IPS DF 4.7 (cell line): Measurements from ENCODE around the gene ZNF200.
"Not testable (repeated sequence)": the region's sequence is repeated elsewhere in the genome, so short reads cannot be mapped to it uniquely, and the experiment has no call there.

Experiments used
- DNase-seq: peaks from one replicate; pipeline ENCODE4 v3.0.0-alpha.2; 2013; ENCODE audit warnings: low spot score; ENCODE audit errors: extremely low read depth

The ZNF200 gene

DNA sequence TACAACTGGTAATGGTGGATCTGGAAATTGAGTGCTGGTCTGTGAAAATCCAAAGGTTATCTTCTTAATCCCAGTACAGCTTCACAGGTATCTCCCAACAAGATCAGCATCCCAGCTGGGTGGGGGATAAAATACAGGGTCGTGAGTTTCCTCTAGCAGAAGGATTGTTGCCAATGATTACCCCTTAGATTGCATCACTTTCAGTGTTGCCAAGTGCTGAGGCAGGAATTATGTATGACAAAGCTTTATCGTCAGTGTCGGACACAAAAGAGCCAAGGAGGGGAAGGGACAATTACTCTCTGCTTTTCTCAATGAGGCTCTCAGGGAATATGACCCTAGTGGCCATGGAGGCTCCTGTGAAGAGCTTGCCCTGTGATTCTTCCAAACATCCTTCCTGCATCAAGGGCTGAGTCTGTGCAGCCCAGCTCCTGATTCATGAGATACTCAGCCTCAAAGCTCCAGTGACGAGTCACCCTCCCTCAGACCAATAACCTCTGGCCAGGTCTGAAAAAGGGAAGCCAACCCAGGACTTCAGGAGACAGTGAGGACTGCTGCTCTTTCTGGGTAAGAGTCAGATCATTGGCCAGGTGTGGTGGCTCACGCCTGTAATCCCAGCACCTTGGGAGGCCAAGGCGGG, 31.9 kb downstream of the ZNF200 start:
- no peak for DNase-seq

DNA sequence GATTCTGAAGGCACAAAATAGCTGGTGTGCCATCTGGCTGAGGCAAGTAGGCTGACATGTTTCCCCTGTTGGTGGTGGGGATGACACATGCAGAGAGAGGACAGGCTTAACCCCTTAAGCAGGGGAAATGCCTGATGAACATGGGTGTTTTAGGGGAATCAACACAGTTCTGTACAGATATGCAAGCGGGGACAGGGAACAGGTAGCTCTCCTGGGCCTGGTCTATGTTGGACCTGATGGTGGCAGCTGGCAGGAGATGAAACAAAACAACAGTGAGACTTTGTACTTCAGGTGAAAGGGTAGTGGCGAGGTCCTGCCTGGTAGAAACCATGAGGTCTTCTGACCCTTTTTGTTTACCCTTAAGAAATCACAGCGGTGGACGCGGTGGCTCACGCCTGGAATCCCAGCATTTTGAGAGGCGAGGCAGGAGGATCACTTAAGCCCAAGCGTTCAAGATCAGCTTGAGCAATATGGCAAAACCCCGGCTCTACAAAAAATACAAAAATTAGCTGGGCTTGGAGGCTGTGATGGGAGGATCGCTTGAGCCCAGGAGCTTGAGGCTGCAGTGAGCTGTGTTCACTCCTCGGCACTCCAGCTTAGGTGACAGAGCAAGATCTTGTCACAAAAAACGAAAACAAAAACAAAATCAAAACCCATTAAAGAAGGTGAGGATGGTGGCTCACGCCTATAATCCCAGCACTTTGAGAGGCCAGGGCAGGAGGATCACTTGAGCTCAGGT, 36.5 kb downstream of the ZNF200 start:
- DNase-seq, result no peak

DNA sequence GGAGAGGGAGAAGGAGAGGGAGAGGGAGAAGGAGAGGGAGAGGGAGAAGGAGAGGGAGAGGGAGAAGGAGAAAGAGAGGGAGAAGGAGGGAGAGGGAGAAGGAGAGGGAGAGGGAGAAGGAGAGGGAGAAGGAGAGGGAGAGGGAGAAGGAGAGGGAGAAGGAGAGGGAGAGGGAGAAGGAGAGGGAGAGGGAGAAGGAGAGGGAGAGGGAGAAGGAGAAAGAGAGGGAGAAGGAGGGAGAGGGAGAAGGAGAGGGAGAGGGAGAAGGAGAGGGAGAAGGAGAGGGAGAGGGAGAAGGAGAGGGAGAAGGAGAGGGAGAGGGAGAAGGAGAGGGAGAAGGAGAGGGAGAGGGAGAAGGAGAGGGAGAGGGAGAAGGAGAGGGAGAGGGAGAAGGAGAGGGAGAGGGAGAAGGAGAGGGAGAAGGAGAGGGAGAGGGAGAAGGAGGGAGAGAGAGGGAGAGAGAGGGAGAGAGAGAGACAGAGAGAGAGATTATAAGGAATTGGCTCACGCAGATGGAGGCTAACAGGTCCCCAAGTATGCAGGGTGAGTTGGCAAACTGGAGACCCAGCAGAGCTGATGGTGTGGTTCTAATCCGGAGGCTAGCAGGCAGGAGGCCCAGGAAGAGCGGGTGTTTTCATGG, 37.1 kb downstream of the ZNF200 start:
- DNase-seq, result not testable (repeated sequence)

- no peak for DNase-seq
Measured at GRCh38 chr16:3195975-3196374, 39.0 kb downstream of the ZNF200 start.

DNA sequence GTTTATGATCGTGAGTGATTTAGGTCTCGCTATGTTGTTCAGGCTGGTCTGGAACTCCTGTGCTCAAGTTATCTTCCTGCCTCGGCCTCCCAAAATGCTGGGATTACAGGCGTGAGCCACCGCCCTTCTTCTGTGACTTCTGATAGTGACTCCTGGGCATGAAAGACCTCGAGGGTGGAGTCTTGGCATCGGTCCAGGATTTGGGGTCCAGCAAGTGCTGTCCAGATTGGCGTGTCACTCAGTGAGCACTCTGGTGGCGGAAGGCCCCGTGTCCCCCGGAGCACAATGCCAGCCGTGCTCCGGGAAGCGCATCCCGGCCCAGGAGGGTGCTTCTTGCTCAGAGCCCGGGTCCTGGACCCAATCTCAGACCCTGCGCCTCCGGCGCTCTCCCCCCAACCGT, 40.2 kb downstream of the ZNF200 start:
- no peak for DNase-seq

GRCh38 chr16:3193221-3194212, 41.4 kb downstream of the ZNF200 start:
- DNase-seq, result no peak

GRCh38 chr16:3192476-3193019, 42.4 kb downstream of the ZNF200 start:
- no peak for DNase-seq

GRCh38 chr16:3190949-3191353, 44.0 kb downstream of the ZNF200 start:
- DNase-seq, result no peak

GRCh38 chr16:3189869-3190268, 45.1 kb downstream of the ZNF200 start:
- DNase-seq, result no peak

GRCh38 chr16:3188925-3189825, 45.8 kb downstream of the ZNF200 start:
- DNase-seq, result no peak

GRCh38 chr16:3188675-3188924, 46.4 kb downstream of the ZNF200 start:
- no peak for DNase-seq

DNA sequence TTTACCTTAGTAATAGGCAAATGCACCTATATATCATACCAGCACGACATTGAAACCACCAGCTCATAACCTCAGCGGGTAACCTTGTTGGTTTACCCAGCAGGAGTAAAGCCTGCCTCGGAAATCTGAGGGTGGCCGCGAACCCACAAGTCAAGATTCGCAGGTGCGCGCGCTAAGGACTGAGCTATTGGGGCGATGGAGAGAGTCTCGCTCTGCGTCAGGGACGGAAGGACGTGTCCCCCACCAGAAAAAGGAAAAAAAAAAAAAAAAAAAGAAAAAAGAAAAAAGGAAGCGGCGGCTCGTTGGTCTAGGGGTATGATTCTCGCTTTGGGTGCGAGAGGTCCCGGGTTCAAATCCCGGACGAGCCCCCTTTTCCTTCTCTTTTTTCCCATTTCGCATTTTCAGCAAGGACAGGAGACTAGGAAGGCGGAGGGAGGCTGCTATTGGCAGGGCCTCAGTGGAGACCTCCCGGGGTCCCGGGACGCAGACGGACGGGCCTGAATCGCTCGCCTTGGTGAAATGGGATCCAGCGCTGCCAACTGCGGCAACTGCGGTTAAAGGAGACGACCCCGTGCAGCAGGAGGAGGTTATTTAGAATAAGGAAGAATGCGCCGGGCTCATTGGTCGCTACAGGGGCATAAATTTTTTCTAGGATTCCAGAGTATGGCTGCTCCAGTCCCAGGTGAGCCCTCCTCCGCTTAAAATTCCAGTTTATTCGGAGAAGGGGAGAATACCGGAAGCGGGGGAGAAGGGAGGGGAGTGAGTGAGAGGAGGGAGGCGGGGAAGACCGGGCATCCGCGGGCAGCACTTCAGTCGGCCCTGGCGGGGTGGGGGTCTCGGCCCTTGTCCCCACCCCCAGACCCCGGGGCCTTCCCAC, 46.9 kb downstream of the ZNF200 start, which contains the start of gene OR1F1:
Gene OR1F1, plus strand, starts transcription at position 407 of the 877 bp plus-strand sequence.
- DNase-seq, result no peak

GRCh38 chr16:3186946-3187690, 47.8 kb downstream of the ZNF200 start:
- no peak for DNase-seq

DNA sequence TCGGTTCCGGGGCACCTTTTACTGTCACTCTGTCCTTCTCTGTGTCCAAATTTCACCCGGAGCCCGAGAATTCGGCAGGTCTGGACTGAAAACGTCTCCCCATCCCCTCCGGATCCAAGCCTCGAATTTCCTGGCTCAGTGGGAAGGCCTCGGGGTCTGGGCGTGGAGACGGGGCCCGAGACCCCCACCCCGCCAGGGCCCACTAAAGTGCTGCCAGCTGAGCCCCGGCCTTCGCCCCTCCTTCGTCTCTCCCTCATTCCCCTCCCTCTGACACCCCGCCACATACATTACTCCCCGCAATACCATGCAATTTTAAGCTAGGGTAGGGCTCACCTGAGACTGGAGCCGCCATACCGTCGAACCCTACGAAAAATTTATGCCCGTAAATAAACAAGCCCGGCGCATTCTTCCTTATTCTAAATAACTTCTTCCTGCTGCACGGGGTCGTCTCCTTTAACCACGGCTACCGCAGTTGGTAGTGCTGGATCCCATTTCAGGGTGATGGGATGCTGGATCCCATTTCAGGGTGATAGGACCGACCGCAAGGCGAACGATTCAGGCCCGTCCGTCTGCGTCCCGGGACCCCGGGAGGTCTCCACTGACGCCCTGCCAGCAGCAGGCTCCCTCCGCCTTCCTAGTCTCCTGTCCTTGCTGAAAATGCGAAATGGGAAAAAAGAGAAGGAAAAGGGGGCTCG, 51.4 kb downstream of the ZNF200 start:
- no peak for DNase-seq

DNA sequence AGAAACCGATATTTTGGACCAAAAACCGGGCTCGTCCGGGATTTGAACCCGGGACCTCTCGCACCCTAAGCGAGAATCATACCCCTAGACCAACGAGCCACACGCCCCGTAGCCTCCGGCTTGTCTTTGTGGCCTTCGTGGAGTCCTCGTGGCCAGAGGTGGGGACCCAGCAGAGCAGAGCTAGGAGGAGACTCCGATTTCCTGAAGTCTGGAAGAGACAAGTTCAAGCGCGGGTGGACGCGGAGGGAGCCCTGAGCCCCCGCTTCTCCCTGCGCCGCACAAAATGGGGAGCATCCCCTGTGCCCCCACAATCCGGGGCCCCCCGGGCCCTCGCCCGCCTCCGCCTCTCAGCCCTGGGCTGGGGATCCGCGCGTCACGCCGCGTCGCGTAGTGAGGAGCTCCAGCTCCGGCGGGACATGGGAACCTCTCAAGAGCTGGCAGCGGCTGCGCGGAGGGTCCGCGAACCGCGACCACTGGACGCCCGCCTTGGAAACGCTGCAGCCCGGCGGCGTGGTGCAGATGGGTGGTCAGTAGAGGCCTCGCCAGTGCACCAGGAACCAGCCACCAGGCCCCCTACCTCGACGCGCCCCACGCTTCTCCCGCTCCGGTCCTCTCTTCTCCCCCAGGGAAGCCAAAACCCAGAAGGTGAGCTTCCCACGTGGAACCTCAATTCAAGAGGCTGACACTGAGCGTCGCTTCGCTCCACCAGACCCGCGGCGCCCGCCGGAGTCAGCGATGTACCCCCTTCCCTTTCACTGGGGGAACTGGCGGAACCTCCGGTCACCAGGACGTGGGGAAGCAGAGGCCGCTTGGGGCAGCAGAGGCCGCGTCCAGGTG, 52.1 kb downstream of the ZNF200 start:
- no peak for DNase-seq

GRCh38 chr16:3182293-3182607, 52.7 kb downstream of the ZNF200 start:
- DNase-seq, result not testable (repeated sequence)

DNA sequence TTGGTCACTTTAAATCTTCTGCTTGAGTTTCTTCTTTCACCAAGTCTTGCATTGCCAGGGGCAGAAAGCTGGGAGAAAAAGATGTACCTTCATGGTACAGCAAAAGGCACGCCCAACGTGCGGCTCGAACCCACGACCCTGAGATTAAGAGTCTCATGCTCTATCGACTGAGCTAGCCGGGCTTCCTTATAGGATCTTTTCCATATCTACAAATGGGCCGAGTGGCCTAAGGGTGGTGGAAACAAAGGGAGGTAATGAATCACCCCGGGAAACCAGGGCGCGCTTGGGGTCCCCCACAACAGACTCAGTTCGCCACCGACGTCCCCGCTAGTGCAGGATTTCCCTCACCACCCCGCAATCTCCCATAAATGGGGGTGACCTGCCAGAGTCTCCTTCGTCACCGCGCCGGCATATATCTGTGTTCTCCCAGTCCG, 54.5 kb downstream of the ZNF200 start:
- no peak for DNase-seq
